K562 (cell line): ENCODE data around the gene PDLIM4. TPM values are rescaled to one million over a fixed set of nuclear protein-coding genes. Genes with fewer than 3 reads are reported as not detected.

Source experiments
- ATAC-seq: fragments of 200-7000 bp; cut with Tn5 transposase; 3 replicates; pipeline ENCODE4 v1.9.1; 2020; ENCODE audit warnings: moderate library complexity
- BruUV-seq: library from RNA; stranded (reverse); fragments of 400-500 nt; replicated peaks from 2 replicates; lab custom pipeline; 2021; lab: Mats Ljungman, UMichigan
- CTCF ChIA-PET: fragments of 300-600 bp; formaldehyde crosslinking; extraction: SDS; loops from one replicate; lab custom pipeline; 2021; ENCODE audit warnings: low intra/inter-chr PET ratio; lab: Yijun Ruan, JAX
- POLR2A ChIA-PET: fragments of 300-600, 350-650 bp; sonication (Branson Sonifier 250); formaldehyde crosslinking; extraction: SDS; loops from one replicate; lab custom pipeline; 2021; ENCODE audit warnings: antibody characterized with exemption, inconsistent platforms; lab: Yijun Ruan, JAX
- DNase-seq, 4 experiments: peaks; one replicate each; pipeline versions ENCODE4 v3.0.0 to v3.0.0-alpha.2; 2011 to 2018; ENCODE audit warnings: low spot score in 3 of 4, mixed read lengths in 3 of 4; ENCODE audit errors: extremely low read depth in 1 of 4
- FAIRE-seq: peaks from 2 replicates; lab custom pipeline; 2011; peaks lifted over from hg19 to GRCh38; lab: Jason Lieb, UNC
- H2AFZ ChIP-seq: 2 replicates; pipeline ENCODE4 v1.6.0; 2011; ENCODE audit warnings: low read depth, low read length, control low read depth, inconsistent platforms
- H3K27ac ChIP-seq: fragments of 200-600 bp; 3 replicates; pipeline ENCODE4 v1.8.0; 2011; ENCODE audit warnings: low read depth, mild to moderate bottlenecking, control low read depth, inconsistent platforms, low read length, moderate library complexity, mixed read lengths; ENCODE audit errors: extremely low read depth
- H3K27me3 ChIP-seq, 2 experiments: fragments of 300-600 bp in 1 of 2; 2 replicates in 1 of 2; 3 replicates in 1 of 2; pipeline versions ENCODE4 v1.6.0 to v1.8.0; 2011; ENCODE audit warnings: inconsistent platforms in 2 of 2, low read length in 2 of 2, mild to moderate bottlenecking in 1 of 2, mixed read lengths in 1 of 2, moderate library complexity in 1 of 2; ENCODE audit not compliant: control insufficient read depth in 2 of 2, insufficient read depth in 2 of 2
- H3K36me3 ChIP-seq: fragments of 300-600 bp; 3 replicates; pipeline ENCODE4 v1.8.0; 2011; ENCODE audit warnings: mild to moderate bottlenecking, low read length, inconsistent platforms; ENCODE audit not compliant: control insufficient read depth, insufficient read depth
- H3K4me1 ChIP-seq, 2 experiments: fragments of 200-600 bp in 1 of 2; replicated peaks in 1 of 2; 2 replicates in 1 of 2; 3 replicates in 1 of 2; pipeline versions ENCODE4 v1.5.1 to v1.8.0; 2011; ENCODE audit warnings: inconsistent platforms in 2 of 2, low read length in 2 of 2, mild to moderate bottlenecking in 1 of 2, mixed read lengths in 1 of 2, moderate library complexity in 1 of 2; ENCODE audit not compliant: control insufficient read depth in 2 of 2, insufficient read depth in 2 of 2
- H3K4me2 ChIP-seq: 2 replicates; pipeline ENCODE4 v1.6.1; 2011; ENCODE audit warnings: low read length, control low read depth, inconsistent platforms, mixed read lengths; ENCODE audit not compliant: insufficient read depth
- H3K4me3 ChIP-seq: fragments of 200-600 bp; sonication (generic), shearing (Covaris generic); 2 replicates; pipeline ENCODE4 v1.5.1; 2016; ENCODE audit warnings: control low read depth, inconsistent platforms
- H3K79me2 ChIP-seq: fragments of 200-600 bp; 3 replicates; pipeline ENCODE4 v1.8.0; 2011; ENCODE audit warnings: low read length, inconsistent platforms; ENCODE audit not compliant: control insufficient read depth, insufficient read depth
- H3K9ac ChIP-seq, 2 experiments: 2 replicates each; pipeline versions ENCODE4 v1.6.0 to v1.6.1; 2011; ENCODE audit warnings: low read depth in 2 of 2, low read length in 2 of 2, control low read depth in 1 of 2, inconsistent platforms in 1 of 2, mild to moderate bottlenecking in 1 of 2, mixed read lengths in 1 of 2; ENCODE audit not compliant: insufficient read depth in 1 of 2
- H3K9me1 ChIP-seq: one replicate; pipeline ENCODE4 v1.6.0; 2011; ENCODE audit warnings: inconsistent platforms, mild to moderate bottlenecking, low read length, moderate library complexity; ENCODE audit not compliant: control insufficient read depth, insufficient read depth
- H3K9me3 ChIP-seq: replicated peaks from 2 replicates; pipeline ENCODE4 v1.5.1; 2011; ENCODE audit warnings: low read depth, low read length, inconsistent platforms; ENCODE audit not compliant: control insufficient read depth, insufficient read depth
- H4K20me1 ChIP-seq: replicated peaks from 2 replicates; pipeline ENCODE4 v1.6.1; 2011; ENCODE audit warnings: low read length, inconsistent platforms, mixed read lengths; ENCODE audit not compliant: control insufficient read depth, insufficient read depth
- ARID1B ChIP-seq: fragments of 450-650 bp; IDR thresholded peaks from 2 replicates; pipeline ENCODE4 v1.6.1; 2016; ENCODE audit warnings: antibody characterized with exemption, mild to moderate bottlenecking, inconsistent platforms
- CEBPB ChIP-seq: fragments of 450-650 bp; IDR thresholded peaks from 2 replicates; pipeline ENCODE4 v1.6.1; 2016; ENCODE audit warnings: missing genetic modification characterization, missing compliant biosample characterization
- IFI16 ChIP-seq: fragments of 250-450 bp; sonication (Bioruptor Pico); IDR thresholded peaks from 2 replicates; pipeline ENCODE4 v2.1.2; 2022; ENCODE audit warnings: mild to moderate bottlenecking, inconsistent platforms
- NELFE ChIP-seq: IDR thresholded peaks from 2 replicates; pipeline ENCODE4 v1.6.1; 2011; ENCODE audit warnings: mild to moderate bottlenecking; ENCODE audit not compliant: insufficient read depth, insufficient read length
- PCBP1 ChIP-seq: fragments of 200-400 bp; formaldehyde crosslinking; IDR thresholded peaks from 2 replicates; pipeline ENCODE4 v1.6.1; 2018; ENCODE audit warnings: mild to moderate bottlenecking, low read depth, low read length; ENCODE audit not compliant: poor library complexity, severe bottlenecking
- SRSF9 ChIP-seq: fragments of 200-400 bp; formaldehyde crosslinking; IDR thresholded peaks from 2 replicates; pipeline ENCODE4 v1.6.1; 2017; ENCODE audit warnings: low read depth, low read length, borderline replicate concordance
- TCFL5 ChIP-seq: fragments of 250-450 bp; sonication (Bioruptor Pico); conservative IDR thresholded peaks from 2 replicates; pipeline ENCODE4 v1.6.1; 2021; ENCODE audit warnings: mild to moderate bottlenecking, moderate library complexity, matching md5 sums
- ZNF146 ChIP-seq: IDR thresholded peaks from one replicate; pipeline ENCODE4 v1.6.1; 2018; ENCODE audit warnings: missing compliant biosample characterization; ENCODE audit not compliant: unreplicated experiment
- ZNF561 ChIP-seq: fragments of 450-650 bp; formaldehyde crosslinking; conservative IDR thresholded peaks from 2 replicates; pipeline ENCODE4 v1.4.0; 2020; ENCODE audit warnings: mild to moderate bottlenecking, moderate library complexity
- ZNF589 ChIP-seq: fragments of 200-800 bp; sonication (Bioruptor generic); IDR thresholded peaks from 2 replicates; pipeline ENCODE4 v1.6.1; 2016; ENCODE audit warnings: low read depth, missing genetic modification characterization, missing compliant biosample characterization
- ZNF780A ChIP-seq: fragments of 250-450 bp; sonication (Bioruptor Pico); IDR thresholded peaks from 2 replicates; pipeline ENCODE4 v1.5.0; 2021; ENCODE audit warnings: mild to moderate bottlenecking
- in situ Hi-C: fragments of 300-500 bp; cut with MboI; formaldehyde crosslinking; loops from 4 replicates; pipeline ENCODE4 v1.15.0; 2018; ENCODE audit warnings: inconsistent platforms, mixed read lengths
- intact Hi-C: fragments of 100-400 bp; cut with micrococcal nuclease; formaldehyde crosslinking; loops from 2 replicates; pipeline ENCODE4 v1.14.2; 2022
- polyA plus RNA-seq, 8 experiments: library from polyadenylated mRNA; depleted of rRNA in 4 of 8; stranded (reverse) in 5 of 8; unstranded in 3 of 8; fragments of >200 nt; fragmentation: Nextera tagmentation in 2 of 8; fragmentation: Illumina TruSeq in 1 of 8; extraction: Ambion mirVana in 2 of 8; extraction: Trizol in 1 of 8; gene quantifications; 2 replicates each; pipeline versions ENCODE4 v1.2.1 to v1.2.3, GENCODE V29; 2011 to 2014; ENCODE audit warnings: inconsistent platforms in 1 of 8, missing spikeins in 1 of 8
- total RNA-seq, 7 experiments: library from RNA; depleted of rRNA in 6 of 7; stranded (reverse); fragments of >200 nt in 6 of 7; fragmentation: Illumina TruSeq in 2 of 7; extraction: Trizol in 2 of 7; gene quantifications; 2 replicates each; pipeline versions ENCODE4 v1.2.1 to v1.2.3, GENCODE V29; 2011 to 2021; ENCODE audit warnings: low replicate concordance in 1 of 7
- TF ChIP-seq, protein P1 (sequence below): sonication (generic); formaldehyde crosslinking; IDR thresholded peaks from 2 replicates; pipeline ENCODE4 v1.8.0; 2022; ENCODE audit warnings: mild to moderate bottlenecking, missing genetic modification reagents, borderline replicate concordance

The PDLIM4 gene
- total and polyA plus RNA-seq, 9 of the 15 experiments (the other 6 are each of a cell fraction or from before 2014, with no cell fraction given) = 0.28 to 32.8 (median 13.1) TPM

- no TSS peak for BruUV-seq
- no peak for TF ChIP-seq PCBP1
- no peak for TF ChIP-seq ZNF780A (CRISPR knock-in tag)
- TF ChIP-seq ZNF146 (CRISPR knock-in tag) = no peak
- TF ChIP-seq ZNF561 (CRISPR knock-in tag) = no peak
- no peak for TF ChIP-seq TCFL5 (CRISPR knock-in tag)
- TF ChIP-seq, protein P1, sequence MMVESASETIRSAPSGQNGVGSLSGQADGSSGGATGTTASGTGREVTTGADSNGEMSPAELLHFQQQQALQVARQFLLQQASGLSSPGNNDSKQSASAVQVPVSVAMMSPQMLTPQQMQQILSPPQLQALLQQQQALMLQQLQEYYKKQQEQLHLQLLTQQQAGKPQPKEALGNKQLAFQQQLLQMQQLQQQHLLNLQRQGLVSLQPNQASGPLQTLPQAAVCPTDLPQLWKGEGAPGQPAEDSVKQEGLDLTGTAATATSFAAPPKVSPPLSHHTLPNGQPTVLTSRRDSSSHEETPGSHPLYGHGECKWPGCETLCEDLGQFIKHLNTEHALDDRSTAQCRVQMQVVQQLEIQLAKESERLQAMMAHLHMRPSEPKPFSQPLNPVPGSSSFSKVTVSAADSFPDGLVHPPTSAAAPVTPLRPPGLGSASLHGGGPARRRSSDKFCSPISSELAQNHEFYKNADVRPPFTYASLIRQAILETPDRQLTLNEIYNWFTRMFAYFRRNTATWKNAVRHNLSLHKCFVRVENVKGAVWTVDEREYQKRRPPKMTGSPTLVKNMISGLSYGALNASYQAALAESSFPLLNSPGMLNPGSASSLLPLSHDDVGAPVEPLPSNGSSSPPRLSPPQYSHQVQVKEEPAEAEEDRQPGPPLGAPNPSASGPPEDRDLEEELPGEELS = no peak
- TF ChIP-seq CEBPB (tag) = no peak
- no peak for TF ChIP-seq SRSF9
- no peak for TF ChIP-seq NELFE
- TF ChIP-seq ARID1B = no peak
- TF ChIP-seq ZNF589 (CRISPR knock-in tag) = no peak
- TF ChIP-seq IFI16 (CRISPR knock-in tag) = no peak
Observed at GRCh38 chr5:132239776-132240175, 17.7 kb upstream of the PDLIM4 start.

More at GRCh38 chr5:132239776-132240175, 17.7 kb upstream of the PDLIM4 start:
- DNase-seq = no peak
- Histone ChIP-seq H3K9me1 (no peaks in the 10 kb centered on the region), H3K27ac (no peak overlapping the region), H3K4me3 (no peak overlapping the region), H3K79me2 (no peaks in the 10 kb centered on the region), H4K20me1 (no peaks in the 10 kb centered on the region), H3K36me3 (no peaks in the 10 kb centered on the region), H3K4me1 (no peaks in the 10 kb centered on the region; a peak in 2 of 5 replicates), H2AFZ (no peak overlapping the region; the same call in 1 of the 2 replicates), H3K9ac (no peak overlapping the region; a peak in 1 of 4 replicates), H3K4me2 (no peak overlapping the region), H3K27me3 (no peaks in the 10 kb centered on the region), H3K9me3 (no peaks in the 10 kb centered on the region)
- in situ Hi-C loops = no loop called here
- intact Hi-C loops = loop anchor here (2.0 to 5.0 kb wide), 4 partner anchors 33 to 261 kb away; no protein-coding TSS in a partner anchor
- no peak for FAIRE-seq
- ChIA-PET CTCF (no interaction called here), POLR2A (no interaction called here)
- ATAC-seq = no peak
